ENCODE measurements around the gene PTPRD. TPM values are rescaled to one million over a fixed set of nuclear protein-coding genes. Genes with fewer than 3 reads are reported as not detected.

PTPRD gene
- total and polyA plus RNA-seq, 9 donors, result 16.2 to 231 (median 85.8) TPM

DNA sequence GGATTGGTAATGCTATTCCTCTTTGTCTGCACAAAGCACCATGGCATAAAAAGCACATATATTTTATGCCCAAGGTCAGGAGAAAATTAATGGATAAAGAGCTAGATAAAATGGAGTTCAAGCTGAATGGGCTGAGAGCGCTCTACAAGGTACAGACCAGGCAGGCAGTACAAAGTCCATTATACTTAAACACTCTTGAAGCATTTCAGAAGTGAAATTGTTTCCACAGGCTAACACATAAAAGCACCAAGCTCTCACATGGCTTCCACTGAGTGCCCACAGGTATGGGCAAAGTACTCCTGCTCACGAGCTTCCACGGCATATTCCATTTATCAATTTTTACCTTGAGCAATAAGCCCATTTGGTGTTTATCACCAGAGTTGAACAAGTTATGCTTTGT, 2042.0 kb downstream of the PTPRD start:
- Histone ChIP-seq H3K27me3 (no peaks in the 10 kb centered on the region), H3K36me3 (no peaks in the 10 kb centered on the region), H3K9me3 (no peaks in the 10 kb centered on the region), H3K27ac (no peak overlapping the region), H3K4me3 (no peak overlapping the region), H3K4me1 (ENCODE audit: insufficient read depth) (no peaks in the 10 kb centered on the region)
- intact Hi-C loops (cut with DNase I), result no loop called here
- WGBS, 3 donors, result 72 to 95% (median 82%) methylated on average over 3 of the region's 3 CpGs
- no peak for DNase-seq
- TF ChIP-seq EP300 (IDR thresholded peaks at IDR 0.05), result no peak
- no peak for TF ChIP-seq POLR2A (IDR thresholded peaks at IDR 0.05)
- TF ChIP-seq, protein P1, sequence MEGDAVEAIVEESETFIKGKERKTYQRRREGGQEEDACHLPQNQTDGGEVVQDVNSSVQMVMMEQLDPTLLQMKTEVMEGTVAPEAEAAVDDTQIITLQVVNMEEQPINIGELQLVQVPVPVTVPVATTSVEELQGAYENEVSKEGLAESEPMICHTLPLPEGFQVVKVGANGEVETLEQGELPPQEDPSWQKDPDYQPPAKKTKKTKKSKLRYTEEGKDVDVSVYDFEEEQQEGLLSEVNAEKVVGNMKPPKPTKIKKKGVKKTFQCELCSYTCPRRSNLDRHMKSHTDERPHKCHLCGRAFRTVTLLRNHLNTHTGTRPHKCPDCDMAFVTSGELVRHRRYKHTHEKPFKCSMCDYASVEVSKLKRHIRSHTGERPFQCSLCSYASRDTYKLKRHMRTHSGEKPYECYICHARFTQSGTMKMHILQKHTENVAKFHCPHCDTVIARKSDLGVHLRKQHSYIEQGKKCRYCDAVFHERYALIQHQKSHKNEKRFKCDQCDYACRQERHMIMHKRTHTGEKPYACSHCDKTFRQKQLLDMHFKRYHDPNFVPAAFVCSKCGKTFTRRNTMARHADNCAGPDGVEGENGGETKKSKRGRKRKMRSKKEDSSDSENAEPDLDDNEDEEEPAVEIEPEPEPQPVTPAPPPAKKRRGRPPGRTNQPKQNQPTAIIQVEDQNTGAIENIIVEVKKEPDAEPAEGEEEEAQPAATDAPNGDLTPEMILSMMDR (IDR thresholded peaks at IDR 0.05), result no peak

DNA sequence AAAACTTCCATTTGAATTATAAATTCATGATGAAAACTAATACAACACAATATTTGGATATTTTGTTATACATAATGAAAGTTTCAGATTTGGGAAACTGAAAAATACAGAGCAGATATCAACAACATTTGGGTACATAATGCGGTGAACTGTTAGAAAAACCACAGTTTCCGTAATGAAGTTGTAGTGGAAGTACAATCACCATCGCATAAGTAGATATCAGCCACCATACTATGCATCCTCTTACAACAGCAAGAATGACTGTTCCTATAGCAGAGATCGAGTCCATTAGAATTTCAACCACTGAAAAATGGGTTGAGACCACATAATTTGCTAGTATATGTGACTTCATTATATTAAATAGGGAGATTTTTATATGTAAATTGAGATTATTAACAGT, 2043.0 kb downstream of the PTPRD start:
- no peak overlapping the region for H3K4me3 ChIP-seq
- no peak for TF ChIP-seq POLR2A (IDR thresholded peaks at IDR 0.05)
- TF ChIP-seq, protein P1 (IDR thresholded peaks at IDR 0.05), result no peak
- no peak for TF ChIP-seq EP300 (IDR thresholded peaks at IDR 0.05)
- no peaks in the 10 kb centered on the region for H3K9me3 ChIP-seq
- no peak overlapping the region for H3K27ac ChIP-seq
- intact Hi-C loops (cut with DNase I), result no loop called here
- no peaks in the 10 kb centered on the region for H3K4me1 ChIP-seq (ENCODE audit: insufficient read depth)
- no peaks in the 10 kb centered on the region for H3K27me3 ChIP-seq
- WGBS, 3 donors, result 95 to 97% (median 95%) methylated on average over 4 of the region's 4 CpGs
- no peaks in the 10 kb centered on the region for H3K36me3 ChIP-seq
- DNase-seq, result no peak

DNA sequence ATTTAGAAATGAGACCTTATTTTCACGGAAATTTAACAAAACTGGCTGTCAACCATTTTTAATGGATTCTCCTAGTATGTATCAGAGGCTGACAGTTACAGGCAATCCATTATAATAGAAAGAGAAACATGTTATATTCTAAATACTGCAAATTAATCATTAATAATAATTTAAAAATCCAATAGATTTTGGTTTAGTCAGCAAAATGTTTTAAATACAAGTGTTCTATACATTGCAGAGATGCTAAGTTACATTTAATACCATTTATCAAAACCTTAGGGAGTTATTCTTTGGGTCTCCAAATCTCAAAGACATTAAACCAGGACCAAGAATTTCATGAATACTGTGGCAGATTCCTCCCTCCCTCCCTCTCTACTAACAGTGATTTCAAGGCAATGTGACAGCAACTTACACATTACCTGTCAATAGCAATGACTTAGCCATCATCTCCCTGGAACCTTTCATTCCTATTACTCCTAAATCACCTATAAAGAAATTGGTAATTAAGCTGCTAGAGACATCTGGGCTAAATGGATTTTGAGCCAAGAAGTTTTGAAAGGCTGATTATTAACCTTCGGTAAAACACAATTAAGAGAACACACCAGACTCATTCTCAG, 2044.7 kb downstream of the PTPRD start:
- Histone ChIP-seq H3K4me3 (no peak overlapping the region), H3K36me3 (no peaks in the 10 kb centered on the region), H3K4me1 (ENCODE audit: insufficient read depth) (no peaks in the 10 kb centered on the region), H3K9me3 (no peaks in the 10 kb centered on the region), H3K27ac (no peak overlapping the region), H3K27me3 (no peaks in the 10 kb centered on the region)
- intact Hi-C loops (cut with DNase I), result no loop called here
- DNase-seq, result no peak
- TF ChIP-seq EP300 (IDR thresholded peaks at IDR 0.05) (no peak), POLR2A (IDR thresholded peaks at IDR 0.05) (no peak)
- TF ChIP-seq, protein P1 (IDR thresholded peaks at IDR 0.05), result no peak
- 91 to 97% (median 91%) methylated on average over 2 of the region's 2 CpGs for WGBS, 3 donors

DNA sequence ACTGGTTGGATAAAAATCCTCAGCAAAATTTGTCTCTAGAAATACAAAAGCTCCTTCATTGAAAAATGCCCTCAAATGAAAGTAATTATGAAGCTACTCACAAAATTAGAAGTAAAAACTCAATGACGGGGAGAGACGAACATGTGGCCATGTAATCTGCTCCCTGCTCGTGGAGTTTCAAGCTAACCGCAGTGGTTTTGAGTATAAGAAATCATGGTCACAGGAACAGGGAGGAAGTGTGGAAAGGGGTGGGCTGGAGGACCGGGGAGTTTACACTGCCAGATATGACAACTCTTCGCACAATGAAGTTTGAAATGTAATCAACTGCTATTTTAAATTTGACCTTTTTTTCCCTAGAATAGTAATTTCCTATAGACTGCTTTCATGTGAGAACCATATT, 2047.8 kb downstream of the PTPRD start:
- intact Hi-C loops (cut with DNase I), result no loop called here
- no peaks in the 10 kb centered on the region for H3K9me3 ChIP-seq
- H3K4me3 ChIP-seq, result no peak overlapping the region
- no peak for TF ChIP-seq POLR2A (IDR thresholded peaks at IDR 0.05)
- TF ChIP-seq EP300 (IDR thresholded peaks at IDR 0.05), result no peak
- TF ChIP-seq, protein P1 (IDR thresholded peaks at IDR 0.05), result no peak
- no peaks in the 10 kb centered on the region for H3K36me3 ChIP-seq
- peaks cover 2% of the 10 kb centered on the region for H3K4me1 ChIP-seq (ENCODE audit: insufficient read depth)
- no peak for DNase-seq
- H3K27me3 ChIP-seq, result no peaks in the 10 kb centered on the region
- WGBS, 3 donors, result 76 to 84% (median 81%) methylated on average over 6 of the region's 6 CpGs
- H3K27ac ChIP-seq, result no peak overlapping the region

Data from ovary (tissue), 9 donors.